ENCODE measurements around the gene CCDC121.

The CCDC121 gene

GRCh38 chr2:27582129-27582694 is 46.6 kb downstream of the CCDC121 start:
- ATAC-seq (no peak), DNase-seq (peak; percentile 7)

- DNase-seq (no peak), ATAC-seq (no peak)
Observed at GRCh38 chr2:27581417-27582128, 47.2 kb downstream of the CCDC121 start.
